H54 (cell line): ENCODE measurements around the gene KLHL24.
"Not testable (repeated sequence)": the region's sequence is repeated elsewhere in the genome, so short reads cannot be mapped to it uniquely, and the experiment has no call there.

ENCODE experiments used
- DNase-seq: peaks from one replicate; pipeline ENCODE4 v3.0.0; 2011; ENCODE audit warnings: low spot score, mixed read lengths; ENCODE audit not compliant: insufficient read length
- FAIRE-seq: peaks from 3 replicates; lab custom pipeline; 2011; peaks lifted over from hg19 to GRCh38; lab: Jason Lieb, UNC
- POLR2A ChIP-seq: IDR thresholded peaks from 2 replicates; pipeline ENCODE4 v1.6.1; 2011; ENCODE audit warnings: low read depth, mild to moderate bottlenecking, low read length

The KLHL24 gene, protein sequence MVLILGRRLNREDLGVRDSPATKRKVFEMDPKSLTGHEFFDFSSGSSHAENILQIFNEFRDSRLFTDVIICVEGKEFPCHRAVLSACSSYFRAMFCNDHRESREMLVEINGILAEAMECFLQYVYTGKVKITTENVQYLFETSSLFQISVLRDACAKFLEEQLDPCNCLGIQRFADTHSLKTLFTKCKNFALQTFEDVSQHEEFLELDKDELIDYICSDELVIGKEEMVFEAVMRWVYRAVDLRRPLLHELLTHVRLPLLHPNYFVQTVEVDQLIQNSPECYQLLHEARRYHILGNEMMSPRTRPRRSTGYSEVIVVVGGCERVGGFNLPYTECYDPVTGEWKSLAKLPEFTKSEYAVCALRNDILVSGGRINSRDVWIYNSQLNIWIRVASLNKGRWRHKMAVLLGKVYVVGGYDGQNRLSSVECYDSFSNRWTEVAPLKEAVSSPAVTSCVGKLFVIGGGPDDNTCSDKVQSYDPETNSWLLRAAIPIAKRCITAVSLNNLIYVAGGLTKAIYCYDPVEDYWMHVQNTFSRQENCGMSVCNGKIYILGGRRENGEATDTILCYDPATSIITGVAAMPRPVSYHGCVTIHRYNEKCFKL

DNA sequence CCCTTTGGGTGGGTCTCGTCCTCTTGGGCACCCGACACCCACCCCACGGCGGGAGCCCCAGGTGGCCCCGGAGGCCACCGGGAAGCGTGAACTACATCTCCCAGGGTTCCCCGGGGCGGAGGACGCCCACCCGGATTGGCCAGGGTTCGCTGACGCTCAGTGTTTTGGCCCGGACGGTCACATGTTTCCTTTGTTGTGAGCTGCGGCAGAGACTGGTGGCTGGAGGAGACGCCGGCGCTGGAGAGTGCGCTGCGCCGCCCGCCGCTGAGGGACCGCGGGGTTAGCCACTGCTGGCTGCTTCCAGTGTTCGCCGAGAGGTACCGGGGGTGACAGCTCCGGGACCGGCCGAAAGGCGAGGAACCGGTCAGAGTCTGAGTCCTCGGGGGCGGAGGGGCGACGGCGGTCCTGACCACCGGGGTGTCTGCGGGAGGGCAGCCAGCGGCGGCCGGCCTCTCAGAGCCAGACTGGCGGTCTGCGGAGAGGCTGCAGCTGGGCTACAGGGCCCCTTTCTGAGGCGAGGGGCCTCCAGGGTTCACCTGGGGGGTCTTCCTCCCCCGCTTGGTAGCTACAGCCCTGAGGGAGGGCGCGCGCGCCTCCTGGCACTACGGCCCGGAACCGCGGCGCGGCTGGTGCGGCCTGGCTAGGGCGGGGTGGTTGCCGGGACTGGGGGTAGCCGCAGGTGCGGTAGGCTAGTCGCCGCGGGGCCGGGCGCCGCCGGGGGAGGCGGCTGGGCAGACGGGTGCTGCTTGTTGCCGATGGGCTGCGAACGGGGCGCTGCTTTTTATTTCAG, at the start of gene KLHL24:
KLHL24 (plus strand) TSS at position 193 of the 790 bp plus-strand sequence. CDS start 14,734 bp downstream, outside the sequence.
- FAIRE-seq (peak; percentile 97), DNase-seq (peak; percentile 97)
- TF ChIP-seq POLR2A, result no peak

DNA sequence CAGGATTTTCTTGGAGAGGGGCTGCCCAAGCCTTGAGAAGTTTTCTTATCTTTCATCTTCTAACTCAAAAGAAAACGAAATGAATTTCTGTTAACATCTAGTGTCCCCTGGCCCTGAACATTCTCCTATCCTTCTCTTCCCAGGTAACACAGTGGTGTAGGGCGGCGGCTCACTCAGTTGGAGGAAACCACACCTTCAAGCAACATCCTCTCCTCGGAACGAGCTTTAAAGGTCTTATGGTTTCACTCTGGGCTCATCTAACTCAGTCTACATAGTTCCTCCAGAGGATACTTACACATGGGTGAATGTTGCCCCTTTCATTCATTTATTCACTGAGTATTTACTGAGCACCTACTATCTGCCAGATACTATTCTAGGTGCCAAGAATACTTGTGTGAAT, 48.9 kb upstream of the KLHL24 start:
- FAIRE-seq, result no peak
- no peak for DNase-seq
- no peak for TF ChIP-seq POLR2A

DNA sequence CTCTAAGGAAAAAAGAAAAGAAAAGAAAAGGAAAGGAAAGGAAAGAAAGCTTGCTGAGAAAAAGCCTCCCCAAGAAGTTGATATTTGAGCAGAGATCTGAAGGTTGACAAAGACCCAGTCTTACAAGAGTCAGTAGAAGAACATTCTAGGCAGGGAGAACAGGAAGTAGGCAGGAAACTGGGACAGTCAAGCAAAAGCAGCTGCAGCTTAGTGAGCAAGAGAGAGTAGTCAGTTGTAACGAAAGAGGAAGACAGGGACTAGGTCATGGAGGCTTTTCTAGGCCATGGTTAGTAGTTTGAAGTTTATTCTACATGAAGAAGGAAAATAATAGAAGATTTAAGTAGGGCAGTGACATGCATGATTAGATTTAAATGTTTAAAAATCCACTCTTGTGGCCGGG, 48.1 kb upstream of the KLHL24 start:
- TF ChIP-seq POLR2A, result no peak
- FAIRE-seq, result no peak
- DNase-seq, result no peak

DNA sequence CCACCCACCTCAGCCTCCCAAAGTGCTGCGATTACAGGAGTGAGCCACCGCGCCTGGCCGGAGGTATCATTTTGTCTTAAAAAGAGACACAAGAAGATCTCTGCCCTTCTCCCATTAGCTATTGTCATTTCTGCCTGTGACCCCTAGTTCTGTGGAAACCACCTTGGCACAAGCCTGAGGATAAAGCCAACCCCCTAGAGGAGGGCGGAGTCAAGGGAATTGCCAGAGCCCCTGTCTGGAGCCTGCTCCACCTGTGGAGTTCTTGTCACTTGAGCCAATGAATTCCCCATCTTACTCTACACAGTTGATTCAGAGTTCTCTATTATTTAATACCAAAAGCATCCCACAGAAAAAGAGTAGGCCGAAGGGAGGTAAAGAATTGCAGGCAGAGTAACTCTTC, 45.0 kb upstream of the KLHL24 start:
- no peak for DNase-seq
- FAIRE-seq, result no peak
- no peak for TF ChIP-seq POLR2A

DNA sequence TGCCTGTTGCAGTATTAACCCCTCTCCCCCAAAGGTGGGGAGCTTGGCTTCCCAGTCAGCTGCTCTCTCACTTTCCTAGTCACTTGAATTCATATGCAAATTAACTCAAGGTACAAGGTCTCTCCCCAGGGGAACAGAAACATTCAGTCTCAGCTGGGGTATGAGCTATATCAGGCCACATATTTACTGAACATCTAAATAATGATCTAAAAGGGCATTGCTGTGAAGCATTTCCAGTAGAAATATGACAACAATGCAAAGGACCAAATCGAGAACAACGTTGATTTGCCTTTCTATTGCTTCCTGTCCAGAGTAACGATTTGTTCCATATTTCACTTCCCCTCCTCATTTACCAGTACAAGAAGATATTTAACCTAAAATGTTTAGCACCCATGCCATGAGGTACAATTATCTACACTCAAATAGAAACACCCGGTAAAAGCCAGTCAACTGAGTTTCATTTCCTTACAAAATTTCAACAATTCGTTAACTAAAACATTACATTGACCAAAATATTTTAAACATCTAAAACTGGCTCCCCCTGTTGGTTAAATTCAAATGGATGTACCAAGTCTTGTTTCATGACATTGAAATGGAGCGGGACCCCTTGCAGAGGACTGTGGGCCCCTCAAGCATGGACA, 43.4 kb upstream of the KLHL24 start:
- no peak for FAIRE-seq
- DNase-seq, result no peak
- TF ChIP-seq POLR2A, result no peak

DNA sequence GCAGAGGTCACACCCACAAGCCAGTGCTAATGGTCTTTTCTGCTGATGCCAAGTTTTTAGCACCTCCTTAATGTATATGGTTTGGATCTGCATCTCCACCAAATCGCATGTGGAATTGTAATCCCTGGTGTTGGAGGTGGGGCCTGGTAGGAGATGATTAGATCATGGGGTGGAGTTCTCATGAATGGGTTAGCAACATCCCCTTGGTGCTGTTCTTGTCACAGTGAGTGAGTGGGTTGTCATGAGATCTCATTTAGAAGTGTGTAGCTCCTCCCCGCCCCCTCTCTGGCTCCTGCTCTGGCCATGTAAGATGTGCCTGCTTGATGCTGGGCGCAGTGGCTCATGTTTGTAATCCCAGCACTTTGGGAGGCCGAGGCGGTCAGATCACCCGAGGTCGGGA, 42.6 kb upstream of the KLHL24 start:
- TF ChIP-seq POLR2A, result no peak
- DNase-seq (no peak), FAIRE-seq (no peak)

DNA sequence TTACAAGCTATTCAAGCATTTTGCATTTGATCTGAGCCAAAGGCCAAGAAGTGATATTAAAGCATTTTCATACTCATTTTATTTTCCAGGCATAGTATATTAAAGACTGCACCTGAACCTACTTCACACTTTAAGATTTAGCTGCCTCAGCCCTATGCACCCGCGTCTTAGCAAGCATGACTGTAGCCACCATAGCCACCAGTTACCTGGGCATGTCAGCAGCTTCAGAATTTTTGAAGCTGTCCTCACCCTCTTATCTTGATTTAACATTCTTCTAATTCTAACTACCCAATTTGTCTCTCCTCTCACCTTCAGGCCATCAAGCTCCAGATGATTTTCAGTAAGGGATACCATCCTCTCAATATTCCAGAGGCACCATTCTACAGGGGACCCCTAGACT, 40.8 kb upstream of the KLHL24 start:
- FAIRE-seq (no peak), DNase-seq (no peak)
- TF ChIP-seq POLR2A, result no peak

DNA sequence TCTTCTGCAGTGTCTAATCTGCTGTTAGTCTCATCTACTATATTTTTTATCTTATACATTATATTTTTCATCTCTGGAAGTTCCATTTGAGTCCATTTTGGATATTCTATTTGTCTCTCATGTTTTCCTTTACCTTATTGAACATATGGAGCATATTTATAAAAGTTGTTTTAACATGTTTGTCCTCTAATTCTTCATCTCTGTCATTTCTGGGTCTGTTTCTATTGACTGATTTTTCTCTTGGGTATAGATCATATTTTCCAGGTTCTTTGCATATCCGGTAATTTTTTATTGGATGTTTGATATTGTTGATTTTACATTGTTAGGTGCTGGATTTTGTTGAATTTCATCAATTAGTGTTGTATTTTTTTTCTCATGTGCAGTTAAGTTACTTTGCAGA, 37.5 kb upstream of the KLHL24 start:
- FAIRE-seq (no peak), DNase-seq (no peak)
- TF ChIP-seq POLR2A, result no peak

DNA sequence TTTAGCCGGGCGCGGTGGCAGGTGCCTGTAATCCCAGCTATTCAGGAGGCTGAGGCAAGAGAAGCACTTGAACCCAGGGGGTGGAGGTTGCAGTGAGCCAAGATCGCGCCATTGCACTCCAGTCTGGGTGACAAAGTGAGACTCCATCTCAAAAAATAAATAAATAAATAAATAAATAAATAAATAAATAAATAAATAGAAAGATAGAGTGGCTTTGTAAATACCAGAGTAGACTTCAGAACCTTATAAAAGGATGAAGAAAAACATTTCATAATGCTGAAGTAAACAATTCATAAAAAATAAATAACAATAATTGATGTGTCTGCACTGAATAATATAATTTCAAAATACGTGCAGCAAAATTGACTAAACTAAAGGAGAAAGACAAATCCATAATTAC, 24.1 kb upstream of the KLHL24 start:
- DNase-seq, FAIRE-seq: not testable (repeated sequence)

DNA sequence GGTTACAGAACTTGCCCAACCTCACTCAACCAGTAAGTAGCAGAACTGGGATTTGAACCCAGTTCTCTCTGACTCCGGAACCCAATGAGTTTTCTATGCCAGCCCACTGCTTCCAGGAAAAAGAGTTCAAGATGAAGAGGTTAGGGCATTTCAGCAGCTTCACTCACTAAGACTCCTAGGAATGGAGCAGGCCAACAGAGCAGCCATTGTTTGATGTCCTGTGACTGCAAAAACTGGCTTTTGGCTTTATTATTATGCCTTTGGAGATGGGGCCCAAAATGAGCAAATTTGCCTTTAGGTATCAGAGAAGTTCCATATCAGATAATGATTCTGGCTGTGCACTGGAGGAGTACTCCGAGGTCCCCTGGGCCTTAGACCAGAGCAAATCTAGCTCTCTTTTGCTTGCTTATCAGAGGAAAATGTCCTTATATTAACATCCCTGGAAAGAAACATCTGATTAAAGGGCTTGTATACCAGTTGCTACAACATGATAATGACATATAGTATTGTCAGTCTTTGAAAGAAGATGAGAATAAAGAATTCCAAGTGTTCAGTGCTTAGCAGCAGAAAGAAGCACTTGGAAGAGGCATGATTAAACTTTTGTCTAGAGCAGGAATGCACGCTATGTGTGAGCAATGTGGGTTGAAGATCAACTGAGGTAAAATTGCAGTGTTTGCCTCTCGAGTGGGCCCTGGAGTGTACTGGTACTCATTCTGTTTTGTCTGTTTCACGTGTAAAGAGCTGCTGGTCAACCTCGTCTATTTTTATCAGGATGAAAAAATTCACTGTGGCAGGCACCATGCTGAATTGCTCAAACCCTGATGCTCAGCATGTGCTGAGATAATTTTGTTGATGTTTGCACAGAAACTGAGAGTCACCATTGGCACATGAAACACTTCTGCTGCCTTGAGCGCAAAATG, 21.8 kb upstream of the KLHL24 start:
- FAIRE-seq, result no peak
- DNase-seq, result no peak
- no peak for TF ChIP-seq POLR2A

DNA sequence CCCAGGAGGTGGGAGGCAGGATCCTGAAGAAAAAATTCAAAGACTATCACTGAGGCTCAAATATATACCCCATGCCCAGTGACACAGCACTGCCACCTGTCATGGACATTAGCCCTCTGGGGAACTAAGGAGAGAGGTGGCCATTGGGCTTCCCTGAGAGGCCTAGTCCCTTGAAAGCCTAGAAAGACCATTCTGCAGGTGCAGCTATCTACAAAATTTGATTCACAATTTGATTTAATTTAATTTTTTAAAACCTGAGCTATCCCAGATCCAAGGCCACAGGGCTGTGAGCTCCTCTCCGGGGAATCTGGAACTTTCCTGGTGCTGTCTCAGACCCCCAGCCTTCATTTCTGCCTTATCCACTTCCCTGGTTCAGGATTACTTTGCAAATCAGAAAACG, 16.9 kb upstream of the KLHL24 start:
- no peak for TF ChIP-seq POLR2A
- DNase-seq (no peak), FAIRE-seq (no peak)

DNA sequence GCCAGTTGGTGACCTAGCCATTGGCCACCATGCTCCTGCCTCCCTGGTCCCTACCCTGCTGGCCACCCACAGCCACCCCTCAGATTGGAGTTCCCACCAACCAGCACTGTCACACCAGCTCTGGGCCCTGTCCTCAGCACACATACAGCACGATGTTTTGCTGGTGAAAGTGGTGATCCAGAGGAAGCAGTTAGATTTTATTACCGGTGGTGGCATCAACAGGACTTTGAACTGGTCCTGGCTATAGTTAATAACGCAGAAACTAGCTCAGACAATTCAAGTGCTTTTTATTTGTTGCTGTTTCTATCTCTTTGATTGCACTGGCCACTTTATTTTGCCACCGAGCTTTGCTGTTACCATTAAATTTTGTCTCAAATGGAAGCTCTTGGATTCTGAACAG, 16.4 kb upstream of the KLHL24 start:
- no peak for FAIRE-seq
- no peak for TF ChIP-seq POLR2A
- no peak for DNase-seq
